HG03066 (cell line): ENCODE data around the gene TEAD3.
"Not testable (repeated sequence)": the region's sequence is repeated elsewhere in the genome, so short reads cannot be mapped to it uniquely, and the experiment has no call there.

Experiments
- ATAC-seq: cut with Tn5 transposase; IDR thresholded peaks from one replicate; pipeline ENCODE4 v1.9.1; 2021; ENCODE audit warnings: low read depth; ENCODE audit not compliant: unreplicated experiment

The TEAD3 gene

GRCh38 chr6:35452183-35453090 lies 44.4 kb downstream of the TEAD3 start, which contains the start of gene FANCE:
Gene FANCE (plus strand): TSS chr6:35452338. CDS start chr6:35452546, 208 bp downstream.
- peak; percentile 85 for ATAC-seq

- ATAC-seq, result peak; percentile 8
These were observed 45.3 kb downstream of the TEAD3 start for GRCh38 chr6:35451354-35452182.

GRCh38 chr6:35449287-35449881 lies 47.5 kb downstream of the TEAD3 start:
- ATAC-seq, result no peak

- ATAC-seq, result no peak
These were observed 48.7 kb downstream of the TEAD3 start for GRCh38 chr6:35448191-35448590.

GRCh38 chr6:35445691-35446090 lies 51.2 kb downstream of the TEAD3 start:
- no peak for ATAC-seq

GRCh38 chr6:35443341-35444030 lies 53.4 kb downstream of the TEAD3 start:
- ATAC-seq, result no peak

GRCh38 chr6:35442693-35443092 lies 54.2 kb downstream of the TEAD3 start:
- ATAC-seq, result no peak

- ATAC-seq, result no peak
These were observed 55.2 kb downstream of the TEAD3 start for GRCh38 chr6:35441642-35442041.

- no peak for ATAC-seq
These were observed 55.7 kb downstream of the TEAD3 start for GRCh38 chr6:35441205-35441604.

GRCh38 chr6:35439308-35439707 lies 57.6 kb downstream of the TEAD3 start:
- no peak for ATAC-seq

- ATAC-seq, result not testable (repeated sequence)
These were observed 58.4 kb downstream of the TEAD3 start for GRCh38 chr6:35438378-35439065.

- no peak for ATAC-seq
These were observed 60.6 kb downstream of the TEAD3 start for GRCh38 chr6:35436071-35436857.

GRCh38 chr6:35435074-35435837 lies 61.6 kb downstream of the TEAD3 start:
- no peak for ATAC-seq

- not testable (repeated sequence) for ATAC-seq
These were observed 64.2 kb downstream of the TEAD3 start for GRCh38 chr6:35432702-35433101.

- no peak for ATAC-seq
These were observed 64.6 kb downstream of the TEAD3 start for GRCh38 chr6:35432291-35432690.

GRCh38 chr6:35429463-35429862 lies 67.4 kb downstream of the TEAD3 start:
- ATAC-seq, result no peak

- ATAC-seq, result no peak
These were observed 68.3 kb downstream of the TEAD3 start for GRCh38 chr6:35428421-35429149.
